GM19099 (cell line): ENCODE measurements around the gene RAPGEF1.

Experiments used
- POLR2A ChIP-seq: IDR thresholded peaks from 3 replicates; pipeline ENCODE4 v1.6.1; 2011; ENCODE audit warnings: low read depth; ENCODE audit not compliant: insufficient read length; ENCODE audit errors: extremely low read depth

Gene RAPGEF1

GRCh38 chr9:131543141-131543540 is 196.7 kb downstream of the RAPGEF1 start:
- no peak for TF ChIP-seq POLR2A

DNA sequence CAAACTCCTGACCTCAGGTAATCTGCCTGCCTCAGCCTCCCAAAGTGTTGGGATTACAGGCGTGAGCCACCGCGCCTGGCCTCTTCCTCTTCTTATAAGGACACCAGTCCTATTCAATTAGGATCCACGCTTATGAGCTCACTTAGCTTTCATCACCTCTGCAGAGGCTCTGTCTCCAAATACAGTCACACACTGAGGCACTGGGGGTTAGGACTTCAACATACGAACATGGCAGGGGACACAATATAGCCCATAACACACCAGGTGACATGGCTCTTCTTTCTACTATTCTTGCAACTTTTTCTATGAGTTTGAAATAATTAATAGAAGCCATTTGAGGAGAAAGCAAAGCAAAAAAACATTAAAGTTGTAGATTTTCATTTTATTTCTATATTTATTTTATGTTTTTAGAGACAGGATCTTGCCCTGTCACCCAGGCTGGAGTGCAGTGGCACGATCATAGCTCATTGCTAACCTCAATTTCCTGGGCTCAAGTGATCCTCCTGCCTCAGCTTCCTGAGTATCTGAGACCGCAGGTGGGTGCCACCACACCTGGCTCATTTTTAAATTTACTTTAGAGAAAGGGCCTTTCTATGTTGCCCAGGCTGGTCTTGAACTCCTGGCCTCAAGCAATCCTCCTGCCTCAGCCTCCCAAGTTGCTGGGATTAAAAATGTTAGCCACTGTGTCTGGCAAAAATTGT is 200.5 kb downstream of the RAPGEF1 start:
- no peak for TF ChIP-seq POLR2A

DNA sequence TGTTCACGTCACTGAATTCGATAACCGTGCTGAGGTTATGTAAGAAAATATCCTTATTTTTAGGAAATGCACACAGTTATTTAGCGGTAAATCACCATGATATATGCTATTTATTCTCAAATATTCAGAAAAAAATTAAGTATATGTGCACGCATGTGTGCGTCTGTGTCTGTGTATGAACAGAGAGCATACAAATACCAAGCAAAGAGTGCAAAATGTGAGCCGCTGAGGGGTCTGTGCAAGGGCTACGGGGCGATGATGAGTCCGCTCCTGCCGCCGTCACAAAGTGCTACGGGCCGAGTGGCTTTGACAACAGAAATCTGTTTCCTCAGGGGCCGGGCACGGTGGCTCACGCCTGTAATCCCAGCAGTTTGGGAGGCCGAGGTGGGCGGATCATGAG is 201.9 kb downstream of the RAPGEF1 start:
- TF ChIP-seq POLR2A: no peak

GRCh38 chr9:131534721-131535237 is 205.1 kb downstream of the RAPGEF1 start:
- TF ChIP-seq POLR2A: no peak

DNA sequence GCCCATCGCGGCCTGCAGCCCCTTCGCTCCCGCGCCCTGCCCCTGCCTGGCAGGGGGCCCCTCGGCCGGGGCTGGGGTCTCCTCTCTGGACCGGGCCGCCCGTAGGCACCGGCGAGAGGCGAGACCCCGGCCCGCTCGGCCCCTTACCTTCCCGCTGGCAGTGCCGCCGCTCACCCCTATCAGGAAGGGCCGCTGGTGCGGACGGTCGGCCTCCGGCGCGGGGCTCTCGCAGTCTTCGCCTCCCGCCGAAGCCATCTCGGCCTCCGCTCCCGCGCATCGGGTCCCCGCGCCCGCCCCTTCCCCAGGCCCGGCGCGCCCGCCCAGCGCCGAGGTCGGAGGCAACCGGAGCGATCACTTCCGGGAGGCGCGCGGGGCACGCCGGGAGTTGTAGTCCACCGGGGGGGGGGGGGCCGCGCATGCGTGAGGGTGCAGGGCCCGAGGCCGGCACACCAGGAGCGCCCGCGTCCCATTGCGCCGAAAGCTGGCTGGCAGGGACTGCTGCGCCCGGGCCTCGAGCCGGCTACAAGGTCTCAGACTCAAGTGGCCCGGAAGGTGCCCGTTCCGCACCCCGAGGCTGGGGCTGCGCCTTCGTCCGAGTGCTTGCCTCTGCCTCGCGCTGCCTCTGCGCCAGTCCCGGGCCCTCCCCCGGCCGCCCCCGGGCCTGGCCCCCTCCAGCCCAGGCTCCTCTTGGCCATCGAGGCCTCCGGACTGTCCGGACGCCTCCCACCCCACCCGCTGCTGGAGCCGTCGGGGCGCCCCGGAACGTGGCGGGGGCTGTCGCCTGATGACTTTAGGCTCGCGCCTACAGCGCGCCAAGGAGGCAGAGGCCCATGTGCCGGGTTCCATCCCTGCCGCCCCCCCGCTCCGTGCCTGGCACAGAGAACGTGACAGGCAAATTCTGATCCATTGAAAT is 208.7 kb downstream of the RAPGEF1 start, which contains the start of gene UCK1:
Gene UCK1 (minus strand): TSS at position 344 of the 913 bp plus-strand sequence. CDS start 89 bp downstream, at position 255.
- peak; percentile 63 for TF ChIP-seq POLR2A

- TF ChIP-seq POLR2A: no peak
Observed at GRCh38 chr9:131530546-131530919, 209.3 kb downstream of the RAPGEF1 start.

DNA sequence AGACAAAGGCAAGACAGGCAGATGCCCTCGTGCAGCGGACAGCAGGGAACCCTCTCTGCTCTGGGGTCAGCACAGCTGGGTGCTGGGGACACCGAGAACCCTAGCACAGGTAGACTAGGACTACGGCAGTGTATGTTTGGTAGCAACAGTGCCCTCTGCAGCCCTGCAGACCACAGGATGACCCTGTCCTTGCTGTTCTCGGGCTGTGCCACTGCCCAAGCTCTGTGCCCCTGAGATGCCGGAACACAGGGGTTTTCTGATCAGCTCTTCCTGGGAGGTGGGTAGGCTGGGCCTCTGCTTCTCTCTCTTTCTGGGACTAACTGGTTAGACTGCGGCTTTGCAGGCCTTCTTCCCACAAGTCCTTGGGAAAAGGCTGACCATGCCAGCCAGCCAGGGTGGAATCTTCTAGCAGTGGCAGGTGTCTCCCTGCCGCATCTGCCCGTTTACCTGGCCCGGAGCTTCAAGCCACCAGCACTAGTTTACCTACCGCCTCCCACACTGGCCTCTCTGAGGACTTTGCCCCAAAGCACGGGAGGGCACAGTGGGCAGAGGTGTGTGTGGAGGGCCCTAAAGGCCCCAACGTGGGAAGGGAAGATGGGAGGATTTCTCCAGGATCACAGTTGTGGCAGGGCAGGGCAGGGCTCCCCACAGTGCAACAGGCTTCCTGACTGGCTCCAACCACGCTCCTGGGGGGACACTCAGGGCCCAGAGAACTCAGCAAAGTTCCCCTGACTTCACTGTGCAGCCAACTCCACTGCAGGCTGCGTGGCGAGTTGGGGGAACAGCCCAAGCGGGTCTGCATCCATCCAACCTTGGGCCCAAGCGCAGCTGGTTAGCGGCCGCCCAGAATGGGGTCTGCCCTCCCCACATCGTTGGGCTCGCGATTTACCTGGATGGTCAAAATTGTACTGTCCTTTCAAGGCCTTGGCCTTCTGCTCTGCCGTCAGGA is 210.0 kb downstream of the RAPGEF1 start:
- TF ChIP-seq POLR2A: no peak

DNA sequence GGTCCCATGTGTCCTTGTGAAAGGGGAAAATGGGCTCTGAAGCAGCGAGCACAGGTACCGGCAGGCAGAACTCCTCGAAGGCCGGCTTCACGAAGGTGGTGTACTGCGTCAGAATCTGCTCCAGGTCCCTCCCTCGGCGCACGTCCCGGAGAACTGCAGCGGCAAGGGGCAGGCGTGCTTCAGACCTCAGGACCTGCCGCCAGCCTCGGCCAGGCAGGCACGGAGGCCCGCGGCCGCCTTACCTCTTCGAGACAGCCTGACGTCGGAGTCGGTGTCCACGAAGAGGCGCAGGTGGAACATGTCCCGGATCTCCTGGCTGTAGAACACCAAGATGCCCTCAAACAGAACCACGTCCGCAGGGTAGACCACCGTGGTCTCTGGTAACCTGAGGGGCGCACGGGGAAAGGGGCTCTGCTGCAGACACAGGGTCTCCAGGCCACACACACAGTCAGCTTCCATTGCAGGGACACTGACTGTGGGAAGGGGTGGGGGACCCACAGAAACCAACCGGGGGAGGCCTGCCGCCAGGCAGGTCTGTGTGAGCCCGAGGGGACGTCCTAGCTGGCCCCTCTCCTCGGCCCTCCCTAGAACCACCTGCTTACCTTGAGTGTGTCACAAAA is 210.9 kb downstream of the RAPGEF1 start:
- no peak for TF ChIP-seq POLR2A

GRCh38 chr9:131528186-131528585 is 211.7 kb downstream of the RAPGEF1 start:
- no peak for TF ChIP-seq POLR2A
